Occipital lobe (tissue), 2 donors: ENCODE measurements around the gene ZNF660. TPM values are rescaled to one million over a fixed set of nuclear protein-coding genes. Genes with fewer than 3 reads are reported as not detected.
"Not testable (repeated sequence)": the region's sequence is repeated elsewhere in the genome, so short reads cannot be mapped to it uniquely, and the experiment has no call there.

Experiments
- DNase-seq: peaks from one replicate; lab custom pipeline; 2025; lab: John Stamatoyannopoulos, UW
- total RNA-seq: library from RNA; depleted of rRNA; stranded (reverse); fragments of >200 nt; gene quantifications from one replicate; pipeline ENCODE4 v1.2.3, GENCODE V29; 2014

The ZNF660 gene
- total RNA-seq = 14.3 TPM

- DNase-seq = peak; percentile 63
Observed at GRCh38 chr3:44584646-44585501, at the start of gene ZNF660. ZNF660 (plus strand) TSS chr3:44584964; CDS start chr3:44594194, 9,230 bp downstream.

DNA sequence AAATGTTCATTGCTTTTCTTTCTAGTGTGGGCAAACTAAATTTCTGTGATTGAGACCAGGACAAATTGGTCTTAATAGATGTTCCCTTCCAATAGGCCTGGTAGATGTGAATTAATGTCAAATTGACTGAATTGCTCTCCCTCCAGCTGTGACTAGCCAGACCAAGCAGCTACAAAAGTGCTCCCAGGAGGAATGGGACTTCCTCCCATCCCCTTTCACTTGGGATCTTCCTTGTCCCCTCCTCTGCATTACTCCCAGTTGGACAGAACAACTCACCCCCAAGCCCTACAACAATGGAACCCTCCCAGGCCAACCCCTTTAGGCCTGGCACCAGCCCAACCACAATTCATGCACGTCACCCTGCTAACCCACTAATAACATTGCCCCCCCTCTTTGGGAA is 49.4 kb upstream of the ZNF660 start:
- no peak for DNase-seq

GRCh38 chr3:44544811-44545210 is 40.0 kb upstream of the ZNF660 start:
- DNase-seq = not testable (repeated sequence)

DNA sequence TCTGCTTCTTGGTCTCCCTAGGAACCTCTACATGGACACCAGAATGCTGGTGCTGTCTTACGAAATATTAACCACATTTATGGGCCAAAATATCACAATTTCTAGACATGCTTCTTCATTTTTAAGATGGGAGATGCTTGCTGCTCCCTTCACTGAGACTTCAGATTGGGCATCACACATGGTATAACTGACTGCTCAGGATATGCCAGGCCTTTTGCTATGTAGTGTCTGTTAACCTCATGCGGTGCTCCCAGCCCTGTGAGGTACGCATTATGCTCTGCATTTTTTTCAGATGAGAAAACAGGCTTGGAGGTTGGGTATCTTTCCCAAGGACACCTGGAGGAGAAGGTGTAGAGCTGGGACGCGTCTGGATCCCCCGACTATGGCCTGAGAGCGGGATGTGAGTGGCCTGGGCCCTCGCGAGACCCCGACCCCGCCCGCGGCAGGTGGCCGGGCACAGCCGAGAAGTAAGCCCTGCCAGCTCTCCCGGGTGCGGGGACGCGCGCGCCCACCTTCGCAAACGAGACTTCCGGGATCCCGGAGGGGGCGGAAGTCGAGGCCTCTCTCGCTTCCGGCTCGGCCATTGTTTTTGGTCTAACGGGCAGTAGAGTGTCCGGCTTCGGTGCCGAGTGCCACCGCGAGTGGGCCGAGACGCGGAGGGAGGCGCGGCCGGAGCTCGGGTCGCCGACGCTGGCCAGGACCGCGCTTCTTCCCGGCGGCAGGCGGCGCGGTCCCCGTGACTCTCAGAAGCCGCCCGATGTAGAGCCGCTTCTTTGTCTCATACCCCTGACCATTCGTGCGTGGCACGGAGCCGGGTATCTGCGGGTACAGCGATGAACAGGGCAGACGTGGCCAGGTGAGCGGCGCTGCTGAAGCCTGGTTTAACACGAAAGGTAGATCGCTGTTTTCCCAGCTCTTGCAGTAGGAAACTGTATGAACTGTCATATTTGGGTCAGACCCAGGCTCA is 29.9 kb upstream of the ZNF660 start, which contains the start of gene ZKSCAN7:
ZKSCAN7 (plus strand) TSS at position 568 of the 967 bp plus-strand sequence. CDS start 1,855 bp downstream, outside the sequence.
- DNase-seq = peak; percentile 45

- no peak for DNase-seq
Observed at GRCh38 chr3:44555723-44556122, 29.0 kb upstream of the ZNF660 start.

DNA sequence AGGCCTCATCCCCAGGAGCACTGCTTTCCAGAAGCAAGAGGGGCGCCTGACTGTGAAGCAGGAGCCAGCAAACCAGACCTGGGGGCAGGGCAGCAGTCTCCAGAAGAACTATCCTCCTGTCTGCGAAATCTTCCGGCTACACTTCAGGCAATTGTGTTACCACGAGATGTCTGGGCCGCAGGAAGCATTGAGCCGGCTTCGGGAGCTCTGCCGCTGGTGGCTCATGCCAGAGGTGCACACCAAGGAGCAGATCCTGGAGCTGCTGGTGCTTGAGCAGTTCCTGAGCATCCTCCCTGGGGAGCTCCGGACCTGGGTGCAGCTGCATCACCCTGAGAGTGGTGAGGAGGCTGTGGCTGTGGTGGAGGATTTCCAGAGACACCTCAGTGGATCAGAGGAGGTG is 27.7 kb upstream of the ZNF660 start:
- no peak for DNase-seq

DNA sequence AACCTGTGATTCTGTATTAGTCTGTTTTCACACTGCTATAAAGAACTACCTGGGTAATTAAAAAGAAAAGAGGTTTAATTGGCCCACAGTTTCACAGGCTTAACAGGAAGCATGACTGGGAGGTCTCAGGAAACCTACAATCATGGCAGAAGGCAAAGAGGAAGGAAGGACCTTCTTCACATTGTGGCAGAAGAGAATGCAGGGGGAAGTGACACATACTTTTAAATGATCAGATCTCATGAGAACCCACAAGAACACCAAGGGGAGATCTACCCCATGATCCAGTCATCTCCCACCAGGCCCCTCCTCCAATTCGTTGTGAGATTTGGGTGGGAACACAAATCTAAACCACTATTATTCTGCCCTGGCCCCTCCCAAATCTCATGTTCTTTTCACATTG is 23.7 kb upstream of the ZNF660 start:
- DNase-seq = no peak

GRCh38 chr3:44562147-44562546 is 22.6 kb upstream of the ZNF660 start:
- no peak for DNase-seq

DNA sequence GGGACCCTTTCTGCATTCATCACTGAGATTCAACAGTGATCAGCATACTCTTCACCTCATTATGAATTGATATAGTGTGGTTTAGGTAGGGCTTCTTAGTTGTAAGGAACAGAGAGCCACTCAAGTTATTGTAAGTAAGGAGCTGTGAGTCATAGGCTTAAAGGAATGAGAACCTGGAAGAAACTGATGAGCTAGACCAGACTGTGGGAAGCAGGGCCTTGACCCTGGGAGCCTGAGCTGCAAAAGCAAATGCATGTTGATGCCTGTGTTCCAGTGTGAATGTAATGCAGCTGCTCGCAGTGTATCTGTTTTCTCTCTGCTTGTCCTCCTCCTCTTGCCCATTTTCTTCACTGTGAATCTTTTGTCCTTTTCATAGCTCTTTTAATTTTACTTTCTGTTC is 16.2 kb upstream of the ZNF660 start:
- no peak for DNase-seq

DNA sequence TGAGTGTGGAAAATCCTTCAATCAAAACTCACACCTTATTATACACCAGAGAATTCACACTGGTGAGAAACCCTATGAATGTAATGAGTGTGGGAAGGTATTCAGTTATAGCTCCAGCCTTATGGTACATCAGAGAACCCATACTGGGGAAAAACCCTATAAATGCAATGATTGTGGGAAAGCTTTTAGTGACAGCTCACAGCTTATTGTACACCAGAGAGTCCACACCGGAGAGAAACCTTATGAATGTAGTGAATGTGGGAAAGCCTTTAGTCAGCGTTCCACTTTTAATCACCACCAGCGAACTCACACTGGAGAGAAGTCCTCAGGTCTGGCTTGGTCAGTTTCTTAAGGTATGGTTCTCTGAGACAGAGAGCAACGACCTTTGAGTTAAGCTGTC is 13.7 kb upstream of the ZNF660 start:
- no peak for DNase-seq

DNA sequence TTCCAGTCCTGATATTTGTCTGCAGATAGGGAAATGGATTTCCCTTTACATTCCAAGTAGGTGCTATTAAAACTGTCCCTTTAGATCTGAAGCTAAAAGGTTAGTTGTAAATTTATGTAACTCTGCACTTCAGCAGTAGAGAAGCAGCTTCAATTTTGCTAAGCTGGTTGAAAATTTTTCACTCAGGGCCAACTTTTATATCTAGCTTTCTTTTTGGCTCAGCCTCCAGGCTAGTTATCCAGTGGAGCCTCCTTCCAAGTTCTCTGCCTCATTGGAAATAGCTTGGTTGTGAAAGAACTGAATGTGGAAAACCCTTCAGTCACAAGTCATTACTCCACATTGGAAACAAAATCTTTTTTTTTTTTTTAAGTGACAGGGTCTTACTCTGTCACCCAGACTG is 8.2 kb upstream of the ZNF660 start:
- DNase-seq = no peak

GRCh38 chr3:44577354-44577952 is 7.3 kb upstream of the ZNF660 start:
- DNase-seq = not testable (repeated sequence)

DNA sequence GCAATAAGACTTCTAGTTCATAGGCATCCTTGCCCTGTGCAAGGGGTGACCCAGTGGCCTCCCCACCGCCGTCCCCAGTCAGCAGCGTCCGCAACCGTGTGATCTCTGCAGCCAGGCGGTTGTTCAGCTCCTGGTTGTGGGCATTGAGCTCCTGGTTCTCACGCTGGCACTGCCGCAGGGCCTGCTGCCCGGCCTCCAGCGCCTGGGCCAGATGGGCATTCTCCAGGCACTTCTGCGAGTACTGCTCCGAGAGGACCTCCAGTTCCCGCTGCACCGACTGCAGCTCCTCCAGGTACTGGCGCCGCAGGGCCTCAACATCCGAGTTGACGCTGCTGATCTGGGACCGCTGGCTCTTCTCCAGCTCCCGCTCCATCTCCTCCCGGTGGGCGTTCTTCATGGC is 6.4 kb upstream of the ZNF660 start:
- DNase-seq = not testable (repeated sequence)

- not testable (repeated sequence) for DNase-seq
Observed at GRCh38 chr3:44578924-44579515, 5.7 kb upstream of the ZNF660 start.

GRCh38 chr3:44579749-44580148 is 5.0 kb upstream of the ZNF660 start:
- DNase-seq = not testable (repeated sequence)

DNA sequence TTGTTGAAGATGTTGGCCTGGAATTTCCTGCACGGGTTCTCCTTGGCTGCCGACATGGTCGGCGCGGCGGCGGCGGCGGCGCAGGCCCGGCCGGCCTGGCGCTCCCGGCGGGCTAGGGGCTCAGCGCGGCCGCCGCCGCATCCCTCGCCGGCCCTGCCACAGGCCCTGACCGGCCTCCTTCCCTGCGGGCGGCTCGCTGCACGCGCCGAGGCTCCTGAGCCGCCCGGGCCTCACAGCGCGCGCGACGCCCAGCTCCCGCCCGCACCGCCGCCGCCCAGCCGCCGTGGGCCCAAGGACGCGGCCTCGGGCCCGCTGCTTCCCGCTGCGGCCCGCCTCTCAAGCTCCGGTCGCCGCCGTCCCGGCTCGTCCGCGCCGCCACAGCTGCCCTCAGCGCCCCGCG is 3.8 kb upstream of the ZNF660 start:
- DNase-seq = not testable (repeated sequence)

DNA sequence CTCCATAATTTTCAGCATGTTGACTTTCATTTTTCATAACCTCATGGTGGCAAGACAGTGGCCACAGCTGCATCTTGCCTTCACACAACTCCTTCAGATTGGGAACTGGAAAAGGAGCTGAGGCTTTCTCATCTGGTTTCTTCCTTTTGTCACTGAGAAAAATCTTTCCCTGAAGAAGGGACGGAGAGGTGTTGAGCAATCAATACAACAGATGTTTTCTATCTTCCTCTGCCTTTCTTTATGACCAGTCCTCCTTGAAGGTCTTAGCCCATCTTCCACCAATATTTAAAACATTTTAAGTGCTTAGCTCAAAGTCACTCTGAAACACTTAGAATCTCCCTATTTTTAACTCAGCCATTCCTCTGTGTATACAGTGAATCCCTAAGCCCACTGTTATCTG is 11.9 kb downstream of the ZNF660 start:
- DNase-seq = no peak

DNA sequence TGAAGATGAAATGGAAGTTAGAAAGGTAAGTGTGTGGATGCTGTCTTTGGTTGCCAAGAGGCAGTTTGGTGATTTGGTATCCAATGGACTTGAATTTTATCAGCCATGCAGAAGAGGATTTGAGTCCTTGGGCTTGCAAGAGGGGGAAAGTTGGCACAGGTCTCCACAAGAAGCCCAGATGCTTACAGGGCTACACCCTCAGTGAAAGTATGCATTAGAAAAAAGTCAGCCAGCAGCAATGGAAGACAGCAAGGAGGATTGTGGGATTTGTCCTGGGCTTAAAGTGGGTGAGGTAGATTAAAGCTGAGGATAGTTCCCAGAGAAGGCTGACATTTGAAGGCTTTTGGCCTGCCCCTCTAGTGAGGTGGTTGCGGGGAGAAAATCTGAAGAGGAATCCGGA is 17.0 kb downstream of the ZNF660 start:
- no peak for DNase-seq

DNA sequence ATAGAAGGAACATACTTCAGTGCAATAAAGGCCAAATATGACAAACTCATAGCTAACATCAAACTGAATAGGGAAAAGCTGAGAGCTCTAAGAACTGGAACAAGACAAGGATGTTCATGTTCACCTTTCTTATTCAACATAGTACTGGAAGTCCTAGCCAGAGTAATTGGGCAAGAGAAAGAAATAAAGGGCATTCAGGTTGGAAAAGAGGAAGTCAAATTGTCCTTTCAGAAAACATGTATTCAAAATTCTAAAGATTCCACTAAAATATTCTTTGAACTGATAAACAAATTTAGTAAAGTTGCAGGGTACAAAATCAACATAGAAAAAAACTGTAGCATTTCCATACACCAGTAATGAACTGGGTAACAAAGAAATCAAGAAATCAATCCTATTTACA is 27.9 kb downstream of the ZNF660 start:
- no peak for DNase-seq

DNA sequence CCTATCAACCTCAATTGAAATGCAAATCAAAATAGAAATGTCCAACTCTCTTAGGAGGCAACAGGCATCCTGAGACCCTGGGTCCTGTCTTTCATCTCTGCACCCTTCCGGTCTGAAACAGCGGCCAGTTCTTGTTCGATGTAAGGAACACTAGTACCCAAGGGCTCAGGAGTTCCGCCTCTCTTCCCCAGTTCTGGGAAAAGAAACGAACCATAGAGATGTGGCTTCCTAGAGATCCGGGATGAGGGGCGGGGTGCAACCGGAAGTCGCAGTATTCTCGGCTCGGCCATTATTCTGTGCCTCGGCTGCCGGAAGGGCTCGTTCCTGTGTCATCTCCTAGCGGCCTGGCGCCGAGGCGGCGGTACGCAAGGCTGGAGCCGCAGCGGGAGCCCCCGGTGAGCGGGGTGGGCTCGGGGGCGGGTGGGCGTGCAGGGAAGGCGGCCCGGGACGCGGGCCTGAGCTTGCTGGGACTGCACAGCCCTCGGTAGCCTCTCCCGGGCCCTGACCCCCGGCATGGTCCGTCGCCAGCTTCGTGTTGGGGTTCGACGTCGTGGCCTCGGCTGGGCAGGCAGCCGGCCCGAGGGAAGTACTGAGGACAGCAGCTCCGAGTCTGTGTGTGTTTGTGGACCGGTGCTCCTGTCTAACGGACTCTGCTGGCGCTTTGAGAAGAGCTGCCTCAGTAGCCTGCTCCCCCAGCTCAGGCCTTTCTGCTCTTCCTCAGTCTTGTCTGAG is 40.2 kb downstream of the ZNF660 start, which contains the start of gene ZNF197:
ZNF197 (plus strand) TSS at position 288 of the 732 bp plus-strand sequence. CDS start 4,119 bp downstream, outside the sequence.
- peak; percentile 87 for DNase-seq
